ENCODE data around the gene ZNF311.

The ZNF311 gene

DNA sequence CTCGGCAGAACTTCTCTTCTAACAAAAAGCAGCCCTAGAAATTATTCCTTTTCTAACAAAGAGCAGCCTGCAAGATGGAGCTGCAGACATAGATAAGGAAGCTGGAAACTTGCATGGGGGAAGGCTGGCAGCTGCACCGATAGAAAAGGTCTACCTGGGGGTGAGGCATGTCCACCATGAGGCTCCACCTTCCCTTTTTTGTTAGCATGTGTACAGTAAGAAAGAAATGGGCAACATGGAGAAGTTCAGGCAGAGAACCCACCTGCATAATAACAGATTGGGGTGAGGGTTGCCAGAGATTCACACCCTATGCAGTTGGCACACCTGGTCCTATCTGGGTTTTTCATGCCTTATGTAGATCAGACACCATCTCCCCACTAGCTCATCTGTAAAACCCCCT is 25.4 kb downstream of the ZNF311 start:
- Histone ChIP-seq H3K18ac (ENCODE audit: low read depth in 1 of 2, low read length in 2 of 2) (no peak overlapping the region), H3K23ac (ENCODE audit: low read length in 2 of 2) (no peak overlapping the region), H4K91ac (ENCODE audit: low read length) (no peak overlapping the region), H3K14ac (ENCODE audit: low read length in 2 of 2) (no peak overlapping the region), H2BK15ac (ENCODE audit: low read depth, poor library complexity, severe bottlenecking) (no peak overlapping the region), H2BK5ac (ENCODE audit: low read depth, low read length, poor library complexity, severe bottlenecking) (no peak overlapping the region), H3K27ac (ENCODE audit: low read length, poor library complexity, severe bottlenecking) (no peak overlapping the region), H2BK120ac (ENCODE audit: low read depth, low read length) (no peak overlapping the region), H3K27me3 (ENCODE audit: control insufficient read depth in 1 of 2, insufficient read depth in 1 of 2, low read length in 2 of 2) (no peaks in the 10 kb centered on the region), H3K79me1 (replicated peaks; ENCODE audit: low read length, poor library complexity, severe bottlenecking) (no peaks in the 10 kb centered on the region), H4K8ac (ENCODE audit: low read length) (no peak overlapping the region), H3K4me1 (ENCODE audit: control insufficient read depth, insufficient read depth, low read depth, low read length) (peaks cover 4% of the 10 kb centered on the region), H2AFZ (ENCODE audit: low read depth, low read length) (no peak overlapping the region), H3K4ac (ENCODE audit: low read depth in 1 of 2, low read length in 2 of 2) (no peak overlapping the region), H2BK12ac (ENCODE audit: low read length in 2 of 2) (no peak overlapping the region), H3K9ac (ENCODE audit: low read length) (no peak overlapping the region), H2AK5ac (ENCODE audit: low read length, severe bottlenecking) (no peak overlapping the region), H3K9me3 (ENCODE audit: control insufficient read depth, low read length) (no peaks in the 10 kb centered on the region), H3K4me3 (ENCODE audit: insufficient read depth in 1 of 2, low read depth in 1 of 2, low read length in 2 of 2) (no peak overlapping the region), H3K36me3 (ENCODE audit: control insufficient read depth in 1 of 2, insufficient read depth in 2 of 2, low read depth in 1 of 2, low read length in 2 of 2) (peaks cover 0 to 4% of the 10 kb centered on the region in 2 experiments), H3K4me2 (ENCODE audit: low read length, poor library complexity, severe bottlenecking) (no peak overlapping the region)
- 96% methylated on average over 1 of the region's 2 CpGs for WGBS
- no peak for DNase-seq

DNA sequence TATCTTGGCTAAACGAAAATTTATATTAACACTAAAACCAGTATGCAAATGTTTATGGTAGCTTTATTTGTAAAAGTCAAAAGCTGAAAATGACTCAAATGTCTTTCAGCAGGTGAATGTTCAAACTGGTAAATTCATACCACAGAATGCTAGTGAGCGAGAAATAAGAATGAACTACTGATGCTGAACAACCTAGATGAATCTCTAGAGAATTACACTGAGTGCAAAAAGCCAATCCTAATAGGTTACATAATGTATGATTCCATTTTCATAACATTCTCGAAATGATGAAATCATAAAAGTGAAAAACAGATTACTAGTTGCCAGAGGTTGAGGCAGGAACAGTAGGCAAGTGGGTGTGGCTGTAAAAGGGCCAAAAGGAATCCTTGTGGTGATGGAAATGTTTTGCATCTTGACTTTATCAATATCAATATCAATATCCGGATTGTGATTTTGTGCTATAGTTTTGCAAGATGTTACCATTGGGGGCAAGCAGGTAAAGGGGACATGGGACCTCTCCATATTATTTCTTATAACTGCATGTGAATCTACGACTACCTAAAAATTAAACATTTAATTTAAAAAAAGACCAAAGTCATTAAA is 26.1 kb downstream of the ZNF311 start:
- Histone ChIP-seq H3K9ac (ENCODE audit: low read length) (no peak overlapping the region), H3K18ac (ENCODE audit: low read depth in 1 of 2, low read length in 2 of 2) (no peak overlapping the region), H3K4me3 (ENCODE audit: insufficient read depth in 1 of 2, low read depth in 1 of 2, low read length in 2 of 2) (no peak overlapping the region), H4K91ac (ENCODE audit: low read length) (no peak overlapping the region), H4K8ac (ENCODE audit: low read length) (no peak overlapping the region), H3K14ac (ENCODE audit: low read length in 2 of 2) (no peak overlapping the region), H3K36me3 (ENCODE audit: control insufficient read depth in 1 of 2, insufficient read depth in 2 of 2, low read depth in 1 of 2, low read length in 2 of 2) (peaks cover 0 to 4% of the 10 kb centered on the region in 2 experiments), H2BK120ac (ENCODE audit: low read depth, low read length) (no peak overlapping the region), H3K27ac (ENCODE audit: low read length, poor library complexity, severe bottlenecking) (no peak overlapping the region), H3K4me1 (ENCODE audit: control insufficient read depth, insufficient read depth, low read depth, low read length) (peaks cover 4% of the 10 kb centered on the region), H3K79me1 (replicated peaks; ENCODE audit: low read length, poor library complexity, severe bottlenecking) (no peaks in the 10 kb centered on the region), H3K23ac (ENCODE audit: low read length in 2 of 2) (no peak overlapping the region), H3K9me3 (ENCODE audit: control insufficient read depth, low read length) (no peaks in the 10 kb centered on the region), H2AK5ac (ENCODE audit: low read length, severe bottlenecking) (no peak overlapping the region), H3K4me2 (ENCODE audit: low read length, poor library complexity, severe bottlenecking) (no peak overlapping the region), H3K4ac (ENCODE audit: low read depth in 1 of 2, low read length in 2 of 2) (no peak overlapping the region), H2BK5ac (ENCODE audit: low read depth, low read length, poor library complexity, severe bottlenecking) (no peak overlapping the region), H2BK12ac (ENCODE audit: low read length in 2 of 2) (no peak overlapping the region), H3K27me3 (ENCODE audit: control insufficient read depth in 1 of 2, insufficient read depth in 1 of 2, low read length in 2 of 2) (no peaks in the 10 kb centered on the region), H2BK15ac (ENCODE audit: low read depth, poor library complexity, severe bottlenecking) (no peak overlapping the region), H2AFZ (ENCODE audit: low read depth, low read length) (no peak overlapping the region)
- no peak for DNase-seq
- WGBS, result 80% methylated on average over 1 of the region's 5 CpGs

DNA sequence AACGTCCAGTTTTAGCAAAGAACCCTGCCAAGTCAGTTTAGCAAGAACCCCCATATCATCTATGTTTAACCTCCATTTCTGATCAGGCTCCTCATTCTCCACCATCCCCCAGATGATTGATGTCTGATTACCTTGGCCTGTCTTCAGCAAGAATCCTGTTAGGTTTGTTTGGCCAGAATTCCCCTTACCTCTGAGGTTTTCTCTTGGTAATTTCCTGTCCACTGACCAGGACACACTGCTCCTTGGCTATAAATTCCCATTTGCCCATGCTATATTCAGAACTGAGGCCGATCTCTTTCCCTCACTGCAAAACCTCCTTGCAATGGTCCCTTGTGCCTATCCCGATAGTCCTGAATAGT is 27.0 kb downstream of the ZNF311 start:
- Histone ChIP-seq H3K4me1 (ENCODE audit: control insufficient read depth, insufficient read depth, low read depth, low read length) (peaks cover 4% of the 10 kb centered on the region), H3K27me3 (ENCODE audit: control insufficient read depth in 1 of 2, insufficient read depth in 1 of 2, low read length in 2 of 2) (no peaks in the 10 kb centered on the region), H4K8ac (ENCODE audit: low read length) (no peak overlapping the region), H4K91ac (ENCODE audit: low read length) (no peak overlapping the region), H3K4ac (ENCODE audit: low read depth in 1 of 2, low read length in 2 of 2) (no peak overlapping the region), H2BK15ac (ENCODE audit: low read depth, poor library complexity, severe bottlenecking) (no peak overlapping the region), H2AFZ (ENCODE audit: low read depth, low read length) (no peak overlapping the region), H2BK120ac (ENCODE audit: low read depth, low read length) (no peak overlapping the region), H3K79me1 (replicated peaks; ENCODE audit: low read length, poor library complexity, severe bottlenecking) (no peaks in the 10 kb centered on the region), H3K18ac (ENCODE audit: low read depth in 1 of 2, low read length in 2 of 2) (no peak overlapping the region), H3K9ac (ENCODE audit: low read length) (peak overlapping the region; percentile 74), H2BK12ac (ENCODE audit: low read length in 2 of 2) (no peak overlapping the region), H3K36me3 (ENCODE audit: control insufficient read depth in 1 of 2, insufficient read depth in 2 of 2, low read depth in 1 of 2, low read length in 2 of 2) (peaks cover 0 to 4% of the 10 kb centered on the region in 2 experiments), H2AK5ac (ENCODE audit: low read length, severe bottlenecking) (no peak overlapping the region), H3K4me2 (ENCODE audit: low read length, poor library complexity, severe bottlenecking) (no peak overlapping the region), H3K9me3 (ENCODE audit: control insufficient read depth, low read length) (no peaks in the 10 kb centered on the region), H3K14ac (ENCODE audit: low read length in 2 of 2) (no peak overlapping the region), H3K27ac (ENCODE audit: low read length, poor library complexity, severe bottlenecking) (no peak overlapping the region), H3K23ac (ENCODE audit: low read length in 2 of 2) (no peak overlapping the region), H2BK5ac (ENCODE audit: low read depth, low read length, poor library complexity, severe bottlenecking) (no peak overlapping the region), H3K4me3 (ENCODE audit: insufficient read depth in 1 of 2, low read depth in 1 of 2, low read length in 2 of 2) (peak overlapping the region in 1 of 2 experiments; percentile 75)
- 86% methylated on average over 3 of the region's 3 CpGs for WGBS
- DNase-seq, result no peak

DNA sequence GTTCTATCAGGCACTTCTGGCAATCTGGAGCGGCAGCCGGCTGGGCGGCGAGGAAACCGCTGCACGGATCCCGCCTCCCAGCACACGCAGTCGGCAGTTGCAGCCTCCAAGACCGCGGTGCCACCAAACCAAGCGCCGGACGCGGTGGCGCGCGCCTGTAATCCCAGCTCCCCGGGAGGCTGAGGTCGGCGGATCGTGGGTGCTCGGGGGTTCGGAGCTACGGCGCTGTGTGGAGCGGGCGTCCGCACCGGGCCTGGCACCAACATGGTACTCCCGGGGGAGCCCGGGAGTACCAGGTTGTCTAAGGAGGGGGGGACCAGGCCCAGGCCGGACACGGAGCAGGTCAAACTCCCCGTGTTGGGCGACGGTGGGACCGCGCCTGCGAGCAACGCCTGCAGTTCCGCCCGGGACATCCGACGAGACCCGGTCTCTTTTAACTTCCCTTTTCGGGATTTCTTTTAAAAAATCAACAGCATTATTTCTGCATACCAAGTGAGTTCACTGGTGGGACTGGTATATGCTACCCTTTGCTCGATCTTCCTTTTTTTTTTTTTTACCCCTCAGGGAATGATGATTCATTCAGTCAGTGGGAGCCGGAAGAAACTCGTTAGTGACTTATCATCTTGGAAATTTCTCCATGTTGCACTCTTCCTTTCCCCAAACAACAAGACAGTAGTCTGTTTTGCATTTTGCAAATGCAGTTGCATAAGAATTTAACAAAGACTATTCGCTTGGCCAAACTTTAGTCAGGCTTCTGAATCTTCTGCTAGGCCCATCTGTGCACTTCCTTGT is 27.6 kb downstream of the ZNF311 start:
- Histone ChIP-seq H2AK5ac (ENCODE audit: low read length, severe bottlenecking) (no peak overlapping the region), H3K18ac (ENCODE audit: low read depth in 1 of 2, low read length in 2 of 2) (no peak overlapping the region), H4K91ac (ENCODE audit: low read length) (no peak overlapping the region), H2BK5ac (ENCODE audit: low read depth, low read length, poor library complexity, severe bottlenecking) (no peak overlapping the region), H3K27ac (ENCODE audit: low read length, poor library complexity, severe bottlenecking) (no peak overlapping the region), H3K9ac (ENCODE audit: low read length) (peak overlapping the region; percentile 74), H3K79me1 (replicated peaks; ENCODE audit: low read length, poor library complexity, severe bottlenecking) (no peaks in the 10 kb centered on the region), H3K27me3 (ENCODE audit: control insufficient read depth in 1 of 2, insufficient read depth in 1 of 2, low read length in 2 of 2) (no peaks in the 10 kb centered on the region), H2AFZ (ENCODE audit: low read depth, low read length) (peak overlapping the region; percentile 61), H3K14ac (ENCODE audit: low read length in 2 of 2) (no peak overlapping the region), H3K36me3 (ENCODE audit: control insufficient read depth in 1 of 2, insufficient read depth in 2 of 2, low read depth in 1 of 2, low read length in 2 of 2) (peaks cover 0 to 4% of the 10 kb centered on the region in 2 experiments), H3K4me1 (ENCODE audit: control insufficient read depth, insufficient read depth, low read depth, low read length) (peaks cover 4% of the 10 kb centered on the region), H3K4me3 (ENCODE audit: insufficient read depth in 1 of 2, low read depth in 1 of 2, low read length in 2 of 2) (peak overlapping the region in 1 of 2 experiments; percentile 75), H2BK15ac (ENCODE audit: low read depth, poor library complexity, severe bottlenecking) (no peak overlapping the region), H2BK12ac (ENCODE audit: low read length in 2 of 2) (no peak overlapping the region), H3K9me3 (ENCODE audit: control insufficient read depth, low read length) (no peaks in the 10 kb centered on the region), H3K23ac (ENCODE audit: low read length in 2 of 2) (no peak overlapping the region), H2BK120ac (ENCODE audit: low read depth, low read length) (no peak overlapping the region), H3K4ac (ENCODE audit: low read depth in 1 of 2, low read length in 2 of 2) (no peak overlapping the region), H3K4me2 (ENCODE audit: low read length, poor library complexity, severe bottlenecking) (peak overlapping the region; percentile 3), H4K8ac (ENCODE audit: low read length) (no peak overlapping the region)
- 94% methylated on average over 51 of the region's 51 CpGs for WGBS
- peak; percentile 31 for DNase-seq

Measured in mesenchymal stem cell (in vitro differentiated cells and primary cell).